Left lobe of liver (tissue), 2 donors: ENCODE data around the gene NDUFB3. TPM values are rescaled to one million over a fixed set of nuclear protein-coding genes. Genes with fewer than 3 reads are reported as not detected.
A peak's percentile ranks its signal among the peaks of the same experiment; 100 is the strongest.

Source experiments
- ATAC-seq: fragments of 200-7000 bp; cut with Tn5 transposase; one replicate; pipeline ENCODE4 v1.9.1; 2020; ENCODE audit warnings: mild to moderate bottlenecking, moderate library complexity
- DNase-seq: peaks from one replicate; pipeline ENCODE4 v3.0.0-alpha.2; 2020; ENCODE audit warnings: low spot score
- total RNA-seq: library from RNA; stranded (reverse); gene quantifications from one replicate; pipeline ENCODE4 v1.2.1, GENCODE V29; 2021
- donor health status: DM: no; HTN: no; CAD: no; lungs with moderate emphysema.
- donor health status: DM: no; HTN: yes; CAD: no.

NDUFB3 gene
- total RNA-seq, 1 donor from 2014 or later: 51.8 TPM

DNA sequence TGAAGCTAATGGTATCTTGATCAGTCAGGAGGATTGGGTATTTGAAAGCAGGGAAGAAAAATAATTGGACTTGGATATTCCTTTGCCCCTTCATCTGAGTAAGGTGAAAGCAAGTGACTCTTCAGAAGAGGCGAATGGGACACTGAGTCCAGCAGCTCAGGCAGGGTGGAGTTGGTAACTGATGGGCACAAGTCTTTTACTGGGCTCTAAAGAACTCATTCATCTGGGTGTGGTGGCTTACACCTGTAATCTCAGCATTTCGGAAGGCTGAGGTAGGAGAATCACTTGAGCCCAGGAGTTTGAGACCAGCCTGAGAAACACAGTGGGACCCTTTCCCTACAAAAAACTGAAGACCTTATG is 55.3 kb downstream of the NDUFB3 start:
- ATAC-seq (no peak), DNase-seq (no peak)

DNA sequence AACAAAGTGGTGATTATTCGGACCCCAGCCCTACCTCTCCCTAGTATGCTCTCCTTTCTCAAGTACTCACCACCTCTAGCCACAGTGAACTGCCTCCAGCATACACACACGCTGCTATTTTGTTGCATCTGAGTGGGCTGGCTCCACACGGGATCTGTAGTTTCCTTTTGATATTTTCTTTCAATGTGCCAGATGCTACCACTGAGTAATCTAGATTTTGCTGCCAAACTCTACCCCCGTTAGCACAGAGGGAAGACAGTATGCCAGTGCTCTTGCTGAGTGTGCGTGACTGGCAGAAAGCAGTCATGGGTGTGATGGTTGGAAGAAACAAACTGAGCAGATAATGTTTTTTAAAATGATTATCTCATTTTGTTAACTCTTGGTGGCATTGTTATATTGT is 55.8 kb downstream of the NDUFB3 start:
- DNase-seq (no peak), ATAC-seq (peak; percentile 35)

DNA sequence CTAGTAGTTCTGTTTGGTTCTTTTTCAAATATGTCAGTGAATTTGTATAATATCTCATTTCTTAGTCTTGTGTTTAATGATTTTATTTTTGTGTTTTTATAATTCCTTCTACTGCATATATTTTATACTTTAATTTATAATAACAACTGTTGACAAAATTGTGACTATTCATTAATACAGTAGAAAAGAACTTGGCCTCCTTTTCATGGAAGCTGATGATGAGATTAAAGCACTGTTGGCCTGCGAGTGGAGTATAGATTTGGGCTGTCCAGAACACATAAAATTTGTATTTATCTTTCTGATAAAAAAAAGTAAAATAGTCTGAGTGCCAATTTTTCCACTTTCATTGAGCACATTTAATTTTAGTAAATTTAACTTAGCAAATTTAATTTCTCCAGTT is 56.2 kb downstream of the NDUFB3 start:
- DNase-seq (no peak), ATAC-seq (no peak)

DNA sequence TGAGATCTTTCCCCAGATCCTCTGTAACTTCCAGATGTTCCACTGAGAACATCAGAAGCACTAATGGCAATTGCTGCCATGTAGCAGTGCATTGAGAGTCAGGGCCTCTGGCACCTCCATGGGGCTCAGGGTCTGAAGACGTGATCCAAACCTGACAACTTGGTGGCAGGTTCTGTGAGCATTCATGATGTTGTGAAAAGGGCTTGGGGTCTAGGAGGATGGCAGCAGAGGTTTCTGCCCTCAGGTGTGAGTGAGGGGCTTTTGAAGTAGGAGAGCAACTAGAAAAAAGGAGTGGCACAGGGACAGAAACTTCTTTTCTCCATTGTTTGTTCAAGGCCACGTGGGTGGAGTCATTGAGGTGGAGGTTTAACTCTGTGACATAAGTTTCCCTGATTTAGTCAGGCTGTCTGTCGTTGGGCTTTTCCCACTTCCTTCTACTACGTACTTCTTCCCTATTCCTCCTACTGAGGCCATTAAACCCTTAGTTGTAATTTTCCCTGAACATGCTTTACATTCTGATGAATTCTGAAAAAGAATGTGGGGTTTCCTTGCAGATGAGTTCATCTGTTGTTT is 57.2 kb downstream of the NDUFB3 start:
- ATAC-seq (peak; percentile 24), DNase-seq (no peak)

DNA sequence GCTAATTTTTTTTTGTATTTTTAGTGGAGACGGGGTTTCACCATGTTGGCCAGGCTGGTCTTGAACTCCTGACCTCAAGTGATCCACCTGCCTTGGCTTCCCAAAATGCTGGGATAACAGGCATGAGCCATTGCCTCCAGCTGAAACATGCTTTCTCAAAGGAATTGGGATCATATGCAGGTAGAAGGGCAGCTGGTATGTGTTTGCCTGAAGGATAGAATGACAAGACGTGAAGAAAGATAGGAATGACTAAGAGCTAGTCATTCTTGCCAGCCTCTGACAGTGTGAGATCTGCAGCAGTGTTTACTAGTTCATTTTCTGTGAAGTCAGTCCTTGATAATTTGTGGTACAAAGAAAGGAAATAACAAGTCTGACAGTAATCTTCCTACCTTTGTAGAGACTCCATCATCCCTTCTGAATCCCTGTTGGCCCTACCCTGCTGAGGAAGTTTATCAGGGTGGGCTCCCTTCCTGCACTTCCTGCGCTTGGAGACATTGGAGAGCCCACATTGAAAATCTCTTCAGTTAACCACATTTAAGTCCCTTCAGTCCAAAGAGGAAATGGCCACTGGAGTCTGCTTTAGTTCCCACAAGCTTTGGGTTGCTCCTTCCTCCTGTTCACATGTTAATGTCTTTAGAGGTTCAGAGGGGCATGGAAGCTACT is 58.9 kb downstream of the NDUFB3 start:
- ATAC-seq (peak; percentile 44), DNase-seq (no peak)

DNA sequence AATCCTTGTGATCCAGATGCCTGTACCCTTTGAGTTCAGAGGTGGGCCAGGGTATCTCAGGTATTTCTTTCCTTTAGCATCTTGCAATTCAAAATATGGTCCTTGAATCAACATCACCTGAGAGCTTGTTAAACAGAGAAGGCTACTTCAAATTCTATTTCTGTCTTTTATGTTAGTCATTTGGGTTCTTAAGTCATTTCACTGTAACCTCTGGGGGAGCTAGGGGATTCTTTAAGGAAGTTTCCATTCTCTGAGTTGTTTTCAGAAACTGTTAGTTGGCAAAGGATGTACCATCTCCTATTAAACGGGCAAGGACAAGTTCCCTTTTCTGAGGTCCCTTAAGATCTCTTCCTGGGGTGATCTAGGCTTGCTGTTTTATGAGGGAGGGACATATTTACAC is 60.7 kb downstream of the NDUFB3 start:
- ATAC-seq: no peak
- no peak for DNase-seq

Other genes with a start within 250 kb of the NDUFB3 start
- gene CLK1, start 207.3 kb upstream of the NDUFB3 start, total RNA-seq: 45.6 TPM
- 19.3 TPM for gene PPIL3, start 182.9 kb upstream of the NDUFB3 start, total RNA-seq
- gene NIF3L1, start 182.6 kb upstream of the NDUFB3 start, total RNA-seq: 11.6 TPM
- gene ORC2, start 108.3 kb upstream of the NDUFB3 start, total RNA-seq: 8.2 TPM
- 12.1 TPM for gene HYCC2, start 330 bp upstream of the NDUFB3 start, total RNA-seq
- 73.7 TPM for gene CFLAR, start 44.2 kb downstream of the NDUFB3 start, total RNA-seq
- gene CASP10, start 111.1 kb downstream of the NDUFB3 start, total RNA-seq: 5.4 TPM
- gene CASP8, start 188.5 kb downstream of the NDUFB3 start, total RNA-seq: 7.6 TPM